NCI-H1417 (cell line): ENCODE data around the gene KCNC4.

Experiments
- DNase-seq, 3 experiments: peaks; one replicate each; lab custom pipeline; 2025; lab: John Stamatoyannopoulos, UW

Gene KCNC4

GRCh38 chr1:110209715-110210603, at the start of gene KCNC4:
Gene KCNC4, plus strand, starts transcription at chr1:110210314. Its CDS starts 1,186 bp downstream, at chr1:110211500.
- peak; percentile 68 to 91 (median 90) for DNase-seq

DNA sequence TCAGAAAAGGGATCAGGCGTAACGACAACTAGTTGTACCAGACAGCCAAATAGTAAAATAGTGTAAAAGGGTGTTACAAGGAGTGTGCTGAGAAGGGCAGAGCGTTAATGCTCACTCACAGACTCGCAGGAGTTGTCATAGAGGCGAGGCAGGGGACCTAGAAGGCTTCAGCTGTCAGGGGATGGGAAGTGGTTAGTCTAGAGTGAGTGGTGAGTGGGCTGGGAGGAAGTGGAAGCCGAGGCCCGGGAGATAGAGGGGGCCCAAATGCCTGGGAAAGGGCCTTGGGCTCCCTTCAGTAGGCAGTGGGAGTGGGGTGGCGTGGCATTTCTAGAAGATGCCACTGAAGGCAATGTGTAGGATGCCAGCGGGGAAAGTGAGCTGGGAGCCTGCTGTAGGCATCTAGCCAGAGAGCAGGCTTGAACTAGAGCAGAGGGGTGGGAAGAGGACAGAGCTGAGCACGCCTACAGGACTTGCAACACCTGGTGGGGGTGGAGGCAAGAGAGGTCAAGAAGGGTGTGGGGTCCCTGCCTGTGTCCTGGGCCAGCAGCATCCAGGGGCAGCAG, 49.5 kb upstream of the KCNC4 start:
- DNase-seq, result no peak

- no peak for DNase-seq
These were observed 48.9 kb upstream of the KCNC4 start for GRCh38 chr1:110161165-110161564.

DNA sequence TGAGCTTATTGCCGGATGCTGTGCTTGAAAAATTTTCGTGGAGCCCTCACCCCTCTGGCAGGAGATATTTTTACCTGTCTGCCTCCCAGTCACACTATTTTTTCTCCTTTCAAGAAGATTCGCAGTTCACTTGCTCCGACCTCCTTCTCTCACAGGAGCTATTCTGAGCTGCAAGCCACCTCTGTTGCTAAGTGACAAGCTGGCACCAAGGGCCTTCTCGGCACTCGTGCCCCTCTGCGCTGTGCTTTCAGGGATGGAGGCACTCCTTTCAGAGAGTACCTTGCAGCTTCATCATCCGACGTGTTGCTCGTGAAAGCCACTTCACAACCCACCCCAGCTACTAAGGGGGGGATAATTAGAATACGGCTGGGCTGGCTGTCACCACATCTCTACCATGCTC, 48.3 kb upstream of the KCNC4 start:
- peak; percentile 16 to 78 (median 73) for DNase-seq

- peak in 2 of 3 experiments; percentile 31 to 56 for DNase-seq
These were observed 46.5 kb upstream of the KCNC4 start for GRCh38 chr1:110163591-110163990.

- peak in 1 of 3 experiments; percentile 4 for DNase-seq
These were observed 45.3 kb upstream of the KCNC4 start for GRCh38 chr1:110164725-110165350.

GRCh38 chr1:110165761-110166231, 44.3 kb upstream of the KCNC4 start:
- DNase-seq, result no peak

- no peak for DNase-seq
These were observed 43.3 kb upstream of the KCNC4 start for GRCh38 chr1:110166861-110167260.

GRCh38 chr1:110170766-110171733, 39.1 kb upstream of the KCNC4 start:
- DNase-seq, result peak in 1 of 3 experiments; percentile 68

GRCh38 chr1:110172001-110172400, 38.1 kb upstream of the KCNC4 start:
- no peak for DNase-seq

DNA sequence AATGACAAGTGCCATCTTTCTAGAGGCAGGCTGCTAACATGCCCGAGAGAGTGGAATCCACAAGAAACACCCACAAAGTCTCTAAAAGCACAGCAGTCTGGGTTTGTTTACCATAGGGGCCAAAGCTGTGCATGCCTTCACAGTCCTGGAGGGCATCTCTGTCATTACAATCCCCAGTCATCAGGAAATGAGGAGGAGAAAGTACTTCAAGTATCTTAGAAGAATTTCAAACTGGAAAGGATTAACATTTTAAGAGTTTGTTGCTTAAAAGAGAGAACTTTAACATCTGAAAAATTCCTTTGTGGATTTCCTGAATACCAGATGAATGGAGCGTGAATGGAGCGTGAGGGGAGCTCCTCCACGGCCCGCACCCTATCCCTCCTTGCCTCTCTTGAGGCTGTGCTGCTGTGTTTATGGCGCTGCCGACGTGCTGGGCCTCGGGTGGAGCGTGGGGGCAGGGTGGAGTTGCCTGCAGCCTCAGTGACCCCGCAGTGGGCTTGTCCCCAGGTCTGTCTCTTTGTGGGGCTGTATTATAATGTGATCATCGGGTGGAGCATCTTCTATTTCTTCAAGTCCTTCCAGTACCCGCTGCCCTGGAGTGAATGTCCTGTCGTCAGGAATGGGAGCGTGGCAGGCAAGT, 36.5 kb upstream of the KCNC4 start:
- DNase-seq, result no peak

GRCh38 chr1:110174961-110175360, 35.2 kb upstream of the KCNC4 start:
- no peak for DNase-seq

- peak; percentile 69 to 85 (median 71) for DNase-seq
These were observed 33.7 kb upstream of the KCNC4 start for GRCh38 chr1:110176299-110176956.

DNA sequence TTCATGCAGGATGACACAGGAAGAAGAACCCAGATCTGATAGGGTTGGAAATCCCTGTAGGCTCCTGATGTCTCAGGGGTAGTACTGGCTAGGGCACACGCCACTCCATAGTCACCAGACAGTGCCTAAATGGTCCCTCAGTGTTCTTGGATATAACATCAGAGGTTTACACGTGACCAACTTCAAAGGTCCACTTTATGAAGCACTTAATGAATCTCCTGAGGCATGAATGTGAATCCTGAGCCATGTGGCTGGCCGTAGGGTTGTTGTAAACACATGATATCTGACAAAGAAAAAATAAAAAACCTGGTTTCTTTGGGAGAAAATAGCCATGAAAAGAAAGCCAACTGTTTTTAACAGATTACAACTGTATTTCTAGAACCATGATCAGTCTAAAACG, 32.3 kb upstream of the KCNC4 start:
- no peak for DNase-seq

GRCh38 chr1:110183642-110184167, 26.4 kb upstream of the KCNC4 start:
- no peak for DNase-seq

GRCh38 chr1:110184446-110184845, 25.7 kb upstream of the KCNC4 start:
- DNase-seq, result no peak

DNA sequence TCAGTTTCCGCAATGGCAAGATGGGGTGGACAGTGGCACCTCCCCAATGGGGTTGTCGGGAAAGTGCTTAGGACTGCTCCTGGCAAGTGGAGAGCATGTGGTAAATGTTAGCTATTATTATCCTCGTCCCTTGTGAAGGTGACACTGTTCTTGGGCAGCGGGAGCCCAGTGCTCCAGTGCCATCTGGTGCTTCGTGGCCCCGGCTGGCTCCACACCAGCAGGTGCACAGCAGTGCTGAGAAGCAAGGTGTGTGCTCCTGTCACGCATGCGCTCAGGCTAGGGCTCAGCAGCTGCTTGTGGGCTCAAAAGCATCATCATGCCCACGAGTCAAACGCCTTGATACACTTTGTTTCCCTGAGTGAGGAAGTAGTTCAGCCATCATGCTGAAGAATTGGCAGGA, 24.9 kb upstream of the KCNC4 start:
- DNase-seq, result peak; percentile 80 to 93 (median 85)

DNA sequence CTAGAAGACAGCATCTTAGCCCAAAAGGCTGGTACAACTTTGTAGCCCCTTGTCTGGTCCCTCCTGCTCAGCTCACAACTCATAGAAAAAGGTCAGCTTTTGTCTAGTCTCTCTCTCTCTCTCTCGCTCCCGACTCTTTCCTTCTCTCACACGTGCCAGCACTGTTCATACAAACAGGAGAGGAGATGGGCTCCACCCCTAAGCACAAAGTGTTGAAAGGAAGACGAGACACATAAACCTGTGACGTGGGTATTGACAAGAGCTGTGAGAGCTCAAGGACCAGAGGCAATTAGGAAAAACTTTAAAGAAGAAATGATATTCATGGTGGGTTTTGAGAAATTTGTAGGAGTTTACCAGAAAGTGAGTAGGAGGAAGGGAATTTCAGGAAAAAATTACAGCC, 23.6 kb upstream of the KCNC4 start:
- peak in 1 of 3 experiments; percentile 23 for DNase-seq

- peak in 1 of 3 experiments; percentile 41 for DNase-seq
These were observed 22.8 kb upstream of the KCNC4 start for GRCh38 chr1:110187139-110187890.
